Measurements from ENCODE around the gene NUBPL.

Gene NUBPL

DNA sequence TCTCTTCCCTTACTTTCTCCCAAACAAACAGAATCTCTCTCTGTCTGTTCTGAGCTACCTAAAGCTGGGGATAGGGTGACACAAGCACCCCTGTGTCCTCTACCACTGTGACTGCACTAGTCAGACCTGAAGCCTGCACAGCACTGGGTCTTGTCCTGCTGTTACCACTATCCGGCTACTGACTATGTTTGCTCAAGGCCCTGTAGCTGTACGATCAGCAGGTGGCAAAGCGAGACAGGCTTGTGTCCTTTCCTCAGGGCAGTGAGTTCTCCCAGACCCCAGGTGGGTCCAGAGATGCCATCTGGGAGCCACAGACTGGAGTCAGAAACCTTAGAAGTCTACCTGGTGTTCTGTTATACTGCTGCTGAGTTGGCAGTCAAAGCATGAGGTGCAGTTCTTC, 116.4 kb downstream of the NUBPL start:
- DNase-seq (ENCODE audit: low read depth, low spot score) = no peak
- in situ Hi-C loops (cut with HindIII; ENCODE audit: low sequenced_read_pairs) = no loop called here
- no peak overlapping the region for H3K4me3 ChIP-seq (ENCODE audit: low read depth, low read length)
- TF ChIP-seq, protein P1, sequence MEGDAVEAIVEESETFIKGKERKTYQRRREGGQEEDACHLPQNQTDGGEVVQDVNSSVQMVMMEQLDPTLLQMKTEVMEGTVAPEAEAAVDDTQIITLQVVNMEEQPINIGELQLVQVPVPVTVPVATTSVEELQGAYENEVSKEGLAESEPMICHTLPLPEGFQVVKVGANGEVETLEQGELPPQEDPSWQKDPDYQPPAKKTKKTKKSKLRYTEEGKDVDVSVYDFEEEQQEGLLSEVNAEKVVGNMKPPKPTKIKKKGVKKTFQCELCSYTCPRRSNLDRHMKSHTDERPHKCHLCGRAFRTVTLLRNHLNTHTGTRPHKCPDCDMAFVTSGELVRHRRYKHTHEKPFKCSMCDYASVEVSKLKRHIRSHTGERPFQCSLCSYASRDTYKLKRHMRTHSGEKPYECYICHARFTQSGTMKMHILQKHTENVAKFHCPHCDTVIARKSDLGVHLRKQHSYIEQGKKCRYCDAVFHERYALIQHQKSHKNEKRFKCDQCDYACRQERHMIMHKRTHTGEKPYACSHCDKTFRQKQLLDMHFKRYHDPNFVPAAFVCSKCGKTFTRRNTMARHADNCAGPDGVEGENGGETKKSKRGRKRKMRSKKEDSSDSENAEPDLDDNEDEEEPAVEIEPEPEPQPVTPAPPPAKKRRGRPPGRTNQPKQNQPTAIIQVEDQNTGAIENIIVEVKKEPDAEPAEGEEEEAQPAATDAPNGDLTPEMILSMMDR (IDR thresholded peaks at IDR 0.05; ENCODE audit: low read depth, low read length) = no peak

GRCh38 chr14:31678421-31679249, 117.4 kb downstream of the NUBPL start:
- in situ Hi-C loops (cut with HindIII; ENCODE audit: low sequenced_read_pairs) = no loop called here
- TF ChIP-seq, protein P1 (IDR thresholded peaks at IDR 0.05; ENCODE audit: low read depth, low read length) = no peak

DNA sequence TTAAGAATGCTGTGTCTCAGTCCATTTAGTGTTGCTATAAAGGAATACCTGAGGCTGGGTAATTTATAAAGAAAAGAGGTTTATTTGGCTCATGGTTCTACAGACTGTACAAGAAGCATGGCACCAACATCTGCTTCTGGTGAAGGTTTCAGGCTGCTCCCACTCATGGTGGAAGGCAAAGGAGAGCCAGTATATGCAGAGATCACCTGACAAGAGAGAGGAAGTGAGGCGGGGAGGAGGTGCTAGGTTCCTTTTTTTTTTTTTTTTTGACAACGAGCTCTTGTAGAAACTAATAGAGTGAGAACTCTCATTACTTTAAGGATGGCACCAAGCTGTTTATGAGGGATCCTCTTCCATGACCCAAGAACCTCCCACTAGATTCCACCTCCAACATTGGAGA, 121.6 kb downstream of the NUBPL start:
- H3K4me3 ChIP-seq (ENCODE audit: low read depth, low read length) = no peak overlapping the region
- in situ Hi-C loops (cut with HindIII; ENCODE audit: low sequenced_read_pairs) = no loop called here
- DNase-seq (ENCODE audit: low read depth, low spot score) = no peak
- TF ChIP-seq, protein P1 (IDR thresholded peaks at IDR 0.05; ENCODE audit: low read depth, low read length) = no peak

More at GRCh38 chr14:31678421-31679249, 117.4 kb downstream of the NUBPL start:
- no peak overlapping the region for H3K4me3 ChIP-seq (ENCODE audit: low read depth, low read length)
- DNase-seq (ENCODE audit: low read depth, low spot score) = no peak

- in situ Hi-C loops (cut with HindIII; ENCODE audit: low sequenced_read_pairs) = no loop called here
- no peak overlapping the region for H3K4me3 ChIP-seq (ENCODE audit: low read depth, low read length)
- TF ChIP-seq, protein P1 (IDR thresholded peaks at IDR 0.05; ENCODE audit: low read depth, low read length) = no peak
- DNase-seq (ENCODE audit: low read depth, low spot score) = no peak
Observed at GRCh38 chr14:31687726-31688125, 126.5 kb downstream of the NUBPL start.

DNA sequence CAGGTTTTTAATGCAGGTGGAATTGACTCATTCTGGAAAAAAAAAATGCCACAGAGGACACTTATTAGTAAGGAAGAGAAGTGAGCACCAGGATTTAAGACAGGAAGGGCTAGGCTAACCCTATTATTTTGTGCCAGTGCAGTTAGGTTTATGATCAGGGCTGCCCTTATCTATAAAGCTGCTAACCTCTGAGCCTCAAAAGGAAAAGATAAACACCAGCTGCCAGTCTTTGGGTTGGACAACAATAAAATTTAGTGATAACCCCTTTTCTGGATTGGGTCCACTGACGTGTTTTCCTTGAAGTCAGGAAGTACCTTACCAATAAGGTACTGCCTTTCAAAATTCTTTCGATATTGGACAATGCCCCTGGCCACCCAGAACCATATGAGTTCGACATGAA, 128.9 kb downstream of the NUBPL start:
- in situ Hi-C loops (cut with HindIII; ENCODE audit: low sequenced_read_pairs) = no loop called here
- TF ChIP-seq, protein P1 (IDR thresholded peaks at IDR 0.05; ENCODE audit: low read depth, low read length) = no peak

GRCh38 chr14:31692376-31692781, 131.2 kb downstream of the NUBPL start:
- peak; percentile 50 for DNase-seq (ENCODE audit: low read depth, low spot score)

More for the DNA sequence above, 128.9 kb downstream of the NUBPL start:
- no peak overlapping the region for H3K4me3 ChIP-seq (ENCODE audit: low read depth, low read length)
- no peak for DNase-seq (ENCODE audit: low read depth, low spot score)

More at GRCh38 chr14:31692376-31692781, 131.2 kb downstream of the NUBPL start:
- in situ Hi-C loops (cut with HindIII; ENCODE audit: low sequenced_read_pairs) = no loop called here
- TF ChIP-seq, protein P1 (IDR thresholded peaks at IDR 0.05; ENCODE audit: low read depth, low read length) = no peak
- H3K4me3 ChIP-seq (ENCODE audit: low read depth, low read length) = no peak overlapping the region

All from astrocyte of the spinal cord (primary cell).